BE2C (cell line): ENCODE data around the gene INAVA.
"Not testable (repeated sequence)": the region's sequence is repeated elsewhere in the genome, so short reads cannot be mapped to it uniquely, and the experiment has no call there.

ENCODE experiments used
- DNase-seq: peaks from one replicate; pipeline ENCODE4 v3.0.0-alpha.2; 2020
- H3K27me3 ChIP-seq: fragments of 250-450 bp; sonication (Bioruptor Pico); 2 replicates; pipeline ENCODE4 v1.5.1; 2020; ENCODE audit warnings: mild to moderate bottlenecking
- H3K36me3 ChIP-seq: fragments of 250-450 bp; sonication (Bioruptor Pico); 2 replicates; pipeline ENCODE4 v1.5.1; 2020; ENCODE audit warnings: mild to moderate bottlenecking
- H3K4me1 ChIP-seq: fragments of 250-450 bp; sonication (Bioruptor Pico); 2 replicates; pipeline ENCODE4 v1.5.1; 2020
- H3K4me3 ChIP-seq: 2 replicates; pipeline ENCODE4 v1.5.1; 2011; ENCODE audit warnings: low read depth, low read length
- H3K9me3 ChIP-seq: fragments of 250-450 bp; sonication (Bioruptor Pico); 2 replicates; pipeline ENCODE4 v1.5.1; 2020
- TF ChIP-seq, protein P1 (sequence below): IDR thresholded peaks from 2 replicates; pipeline ENCODE4 v1.5.1; 2012; ENCODE audit warnings: mild to moderate bottlenecking, low read depth, low read length

The INAVA gene

DNA sequence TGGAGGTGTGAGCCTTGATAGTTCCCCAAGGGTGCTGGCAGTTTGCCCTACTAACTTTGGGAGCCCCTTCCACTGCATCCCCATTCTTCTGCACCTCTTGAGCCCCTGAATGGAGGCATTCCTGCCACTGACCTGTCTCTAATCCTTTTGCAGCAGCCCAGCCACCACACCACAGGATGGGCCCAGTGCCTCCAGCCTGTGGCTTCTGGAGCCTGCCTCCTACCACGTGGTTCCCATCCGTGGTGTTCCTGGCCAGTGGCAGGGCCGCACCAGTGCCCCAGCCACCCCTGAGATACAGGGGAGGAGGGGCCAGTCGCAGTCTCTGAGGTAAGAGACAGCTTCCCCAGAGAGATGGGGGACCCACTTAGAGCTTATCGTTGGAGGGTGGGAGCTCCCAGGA is 14.4 kb downstream of the INAVA start:
- H3K4me3 ChIP-seq = no peak overlapping the region
- no peaks in the 10 kb centered on the region for H3K9me3 ChIP-seq
- no peaks in the 10 kb centered on the region for H3K4me1 ChIP-seq
- H3K27me3 ChIP-seq = no peaks in the 10 kb centered on the region
- no peak for DNase-seq
- no peaks in the 10 kb centered on the region for H3K36me3 ChIP-seq
- TF ChIP-seq, protein P1, sequence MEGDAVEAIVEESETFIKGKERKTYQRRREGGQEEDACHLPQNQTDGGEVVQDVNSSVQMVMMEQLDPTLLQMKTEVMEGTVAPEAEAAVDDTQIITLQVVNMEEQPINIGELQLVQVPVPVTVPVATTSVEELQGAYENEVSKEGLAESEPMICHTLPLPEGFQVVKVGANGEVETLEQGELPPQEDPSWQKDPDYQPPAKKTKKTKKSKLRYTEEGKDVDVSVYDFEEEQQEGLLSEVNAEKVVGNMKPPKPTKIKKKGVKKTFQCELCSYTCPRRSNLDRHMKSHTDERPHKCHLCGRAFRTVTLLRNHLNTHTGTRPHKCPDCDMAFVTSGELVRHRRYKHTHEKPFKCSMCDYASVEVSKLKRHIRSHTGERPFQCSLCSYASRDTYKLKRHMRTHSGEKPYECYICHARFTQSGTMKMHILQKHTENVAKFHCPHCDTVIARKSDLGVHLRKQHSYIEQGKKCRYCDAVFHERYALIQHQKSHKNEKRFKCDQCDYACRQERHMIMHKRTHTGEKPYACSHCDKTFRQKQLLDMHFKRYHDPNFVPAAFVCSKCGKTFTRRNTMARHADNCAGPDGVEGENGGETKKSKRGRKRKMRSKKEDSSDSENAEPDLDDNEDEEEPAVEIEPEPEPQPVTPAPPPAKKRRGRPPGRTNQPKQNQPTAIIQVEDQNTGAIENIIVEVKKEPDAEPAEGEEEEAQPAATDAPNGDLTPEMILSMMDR = no peak

DNA sequence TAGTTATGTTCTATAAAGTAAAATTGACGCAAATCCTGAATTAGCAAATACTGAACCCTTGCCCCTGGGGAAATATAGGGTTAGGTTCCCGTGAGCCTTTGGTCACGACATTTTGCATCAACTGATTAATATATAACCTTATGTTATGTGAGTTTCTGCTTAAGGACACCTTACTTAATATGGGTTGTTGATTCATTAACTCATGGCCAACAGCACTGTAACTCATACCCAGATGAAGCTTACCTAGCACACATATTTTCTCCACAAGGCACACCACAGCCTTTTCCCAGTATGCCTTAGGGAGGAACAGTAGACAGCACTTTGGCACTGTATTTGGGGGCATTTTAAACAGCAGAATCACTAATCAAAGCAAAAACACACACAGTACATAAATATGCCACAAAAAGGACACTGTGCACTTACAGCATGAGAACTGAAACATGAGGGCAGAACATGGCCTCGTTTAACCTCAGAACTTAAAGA is 15.1 kb downstream of the INAVA start:
- H3K27me3 ChIP-seq = no peaks in the 10 kb centered on the region
- TF ChIP-seq, protein P1 = no peak

DNA sequence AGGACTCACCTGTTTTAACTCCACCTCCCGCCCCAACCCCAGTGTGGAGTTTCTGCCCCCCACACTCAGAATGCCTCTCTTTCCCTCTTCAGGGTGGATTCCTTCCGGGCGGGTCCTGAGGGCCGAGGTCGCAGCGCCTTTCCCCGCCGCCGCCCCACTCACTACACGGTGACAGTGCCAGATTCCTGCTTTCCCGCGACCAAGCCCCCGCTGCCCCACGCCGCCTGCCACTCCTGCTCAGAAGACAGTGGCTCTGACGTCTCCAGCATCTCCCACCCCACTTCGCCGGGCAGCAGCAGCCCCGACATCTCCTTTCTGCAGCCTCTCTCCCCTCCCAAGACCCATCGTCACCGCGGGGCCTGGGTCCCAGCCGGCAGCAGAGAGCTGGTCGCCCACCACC is 16.7 kb downstream of the INAVA start:
- no peak for DNase-seq
- no peaks in the 10 kb centered on the region for H3K36me3 ChIP-seq
- H3K4me1 ChIP-seq = no peaks in the 10 kb centered on the region
- H3K9me3 ChIP-seq = no peaks in the 10 kb centered on the region
- no peak overlapping the region for H3K4me3 ChIP-seq
- H3K27me3 ChIP-seq = no peaks in the 10 kb centered on the region
- TF ChIP-seq, protein P1 = no peak

More for the DNA sequence above, 15.1 kb downstream of the INAVA start:
- H3K4me3 ChIP-seq = no peak overlapping the region
- no peaks in the 10 kb centered on the region for H3K4me1 ChIP-seq
- no peaks in the 10 kb centered on the region for H3K9me3 ChIP-seq
- DNase-seq = no peak
- no peaks in the 10 kb centered on the region for H3K36me3 ChIP-seq

DNA sequence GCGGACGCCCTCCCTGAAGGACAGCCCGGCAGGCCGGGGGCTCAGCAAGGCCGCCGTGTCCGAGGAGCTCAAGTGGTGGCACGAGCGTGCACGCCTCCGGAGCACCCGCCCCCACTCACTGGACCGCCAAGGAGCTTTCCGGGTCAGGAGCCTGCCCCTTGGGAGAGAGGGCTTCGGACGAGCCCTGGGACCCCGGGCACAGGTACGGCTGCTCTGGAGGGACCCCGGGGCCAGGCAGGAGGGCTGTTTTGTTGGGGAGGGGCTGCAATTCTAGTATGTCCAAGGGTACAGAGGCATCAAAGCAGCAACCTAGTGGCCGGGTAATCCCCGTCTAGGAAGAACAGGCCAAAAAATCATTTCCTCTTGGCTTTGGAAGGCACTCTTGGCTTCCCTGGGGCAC is 17.2 kb downstream of the INAVA start:
- not testable (repeated sequence) for H3K9me3 ChIP-seq, H3K36me3 ChIP-seq, H3K27me3 ChIP-seq, H3K4me1 ChIP-seq, H3K4me3 ChIP-seq, DNase-seq

DNA sequence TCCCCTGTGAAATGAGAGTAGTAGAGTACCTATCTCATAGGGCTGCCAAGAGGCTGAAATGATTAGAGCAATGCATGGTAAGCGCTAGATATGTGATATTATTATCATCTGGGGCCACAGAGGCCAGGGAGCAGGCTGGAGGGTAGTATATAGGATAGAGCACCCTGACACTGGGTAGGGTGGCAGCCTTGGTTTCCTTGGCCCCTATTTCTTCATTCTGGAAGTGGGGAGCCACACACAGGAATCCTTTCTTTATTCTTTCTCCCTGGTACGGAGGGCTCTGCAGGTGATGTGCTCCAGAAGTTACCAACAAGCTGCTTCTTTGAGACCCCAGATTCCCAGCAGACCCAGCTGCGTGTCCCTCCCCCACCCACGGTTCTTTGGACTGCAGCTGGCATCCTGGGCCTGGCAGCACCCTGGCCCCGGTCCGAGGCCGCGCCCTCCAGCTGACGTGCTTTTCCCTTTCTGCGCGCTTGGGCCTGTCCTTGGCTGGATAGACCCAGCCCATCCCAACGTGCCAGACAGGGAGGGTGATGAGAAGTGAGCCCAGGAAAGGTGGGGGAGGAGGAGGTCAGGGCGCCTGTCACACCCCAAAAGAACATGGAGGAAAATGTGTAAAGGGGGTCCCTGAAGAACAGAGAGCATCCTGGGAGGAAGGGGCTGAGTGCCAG is 18.2 kb downstream of the INAVA start:
- H3K36me3 ChIP-seq = no peaks in the 10 kb centered on the region
- no peaks in the 10 kb centered on the region for H3K4me1 ChIP-seq
- no peak for DNase-seq
- TF ChIP-seq, protein P1 = no peak
- no peak overlapping the region for H3K4me3 ChIP-seq
- H3K9me3 ChIP-seq = no peaks in the 10 kb centered on the region
- H3K27me3 ChIP-seq = no peaks in the 10 kb centered on the region

DNA sequence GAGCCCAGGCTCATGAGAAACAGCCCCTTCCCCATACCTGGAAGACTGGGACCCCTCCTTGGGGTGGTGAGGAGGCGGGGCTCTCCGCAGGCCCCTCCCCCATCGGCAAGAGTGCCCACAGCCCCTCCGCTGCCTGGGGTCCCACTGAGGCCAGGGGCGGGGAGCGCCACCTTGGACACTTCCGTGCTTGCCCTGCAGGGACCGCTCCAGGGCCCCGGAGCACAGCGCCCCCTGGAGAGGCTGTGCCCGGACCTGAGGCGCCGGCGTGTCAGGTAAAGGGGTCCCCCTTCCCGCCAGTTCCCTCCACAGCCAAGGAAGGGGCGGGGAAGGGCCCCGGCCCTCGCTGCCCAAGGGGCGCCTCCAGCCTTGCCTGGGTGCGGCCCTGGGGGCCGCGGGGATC is 21.5 kb downstream of the INAVA start:
- H3K4me1 ChIP-seq = no peaks in the 10 kb centered on the region
- no peak for DNase-seq
- no peak overlapping the region for H3K4me3 ChIP-seq
- H3K27me3 ChIP-seq = no peaks in the 10 kb centered on the region
- TF ChIP-seq, protein P1 = no peak
- no peaks in the 10 kb centered on the region for H3K36me3 ChIP-seq
- H3K9me3 ChIP-seq = no peaks in the 10 kb centered on the region
